ENCODE results near the gene SLC34A3. TPM values are rescaled to one million over a fixed set of nuclear protein-coding genes. Genes with fewer than 3 reads are reported as not detected.

The SLC34A3 gene
- total RNA-seq, 1 donor from 2014 or later: not detected

- peak; percentile 90 for DNase-seq (ENCODE audit: low spot score)
Measured at GRCh38 chr9:137217276-137218211, 13.2 kb upstream of the SLC34A3 start.

DNA sequence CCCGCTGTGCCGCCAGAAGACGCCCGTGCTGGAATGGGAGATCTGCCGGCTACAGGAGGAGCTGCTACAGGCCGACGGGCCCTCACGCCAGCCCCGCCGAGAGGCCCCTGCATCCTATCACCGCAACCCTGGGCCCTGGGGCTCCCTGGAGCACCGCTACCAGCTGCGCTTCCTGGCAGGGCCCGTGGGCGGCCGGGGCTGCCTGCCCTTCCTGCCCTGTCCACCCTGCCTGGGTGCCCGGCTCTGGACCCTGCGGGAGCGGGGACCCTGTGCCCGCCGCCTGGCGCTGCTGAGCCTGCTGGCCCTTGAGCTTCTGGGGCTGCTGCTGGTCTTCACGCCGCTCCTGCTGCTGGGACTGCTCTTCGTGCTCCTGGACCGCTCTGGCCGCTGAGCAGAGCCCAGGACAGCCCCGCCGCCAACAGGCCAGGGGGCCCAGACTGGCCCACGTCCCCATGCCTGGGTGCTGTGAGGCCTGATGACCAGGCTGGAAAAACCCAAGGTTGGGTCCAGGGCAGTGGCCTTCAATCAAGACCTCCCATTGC is 12.4 kb upstream of the SLC34A3 start:
- no peak for DNase-seq (ENCODE audit: low spot score)

DNA sequence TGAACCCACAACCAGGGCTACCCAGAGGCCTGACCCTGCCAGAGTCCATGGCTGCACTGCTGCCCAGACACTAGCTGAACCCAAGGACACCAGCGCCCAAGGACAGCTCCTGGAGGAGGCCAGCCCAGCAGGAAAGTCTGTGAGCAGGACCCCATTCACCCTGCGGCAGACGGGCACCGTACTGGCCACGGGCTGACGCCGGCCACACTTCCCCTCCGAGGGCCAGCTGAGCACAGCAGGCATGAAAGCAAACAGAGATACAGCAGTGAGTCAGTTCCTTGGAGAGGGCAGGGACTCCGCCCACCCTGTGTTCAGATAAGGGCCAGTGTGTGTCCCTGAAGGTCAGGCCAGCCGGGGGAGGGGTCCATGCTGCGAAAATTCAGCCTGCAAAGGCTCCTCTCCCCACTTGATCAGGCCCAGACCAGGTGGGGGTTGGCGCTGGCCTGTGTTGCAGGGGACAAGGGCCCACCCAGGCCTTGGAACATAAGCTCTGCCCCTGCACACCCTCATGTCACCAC is 11.9 kb upstream of the SLC34A3 start:
- no peak for DNase-seq (ENCODE audit: low spot score)

DNA sequence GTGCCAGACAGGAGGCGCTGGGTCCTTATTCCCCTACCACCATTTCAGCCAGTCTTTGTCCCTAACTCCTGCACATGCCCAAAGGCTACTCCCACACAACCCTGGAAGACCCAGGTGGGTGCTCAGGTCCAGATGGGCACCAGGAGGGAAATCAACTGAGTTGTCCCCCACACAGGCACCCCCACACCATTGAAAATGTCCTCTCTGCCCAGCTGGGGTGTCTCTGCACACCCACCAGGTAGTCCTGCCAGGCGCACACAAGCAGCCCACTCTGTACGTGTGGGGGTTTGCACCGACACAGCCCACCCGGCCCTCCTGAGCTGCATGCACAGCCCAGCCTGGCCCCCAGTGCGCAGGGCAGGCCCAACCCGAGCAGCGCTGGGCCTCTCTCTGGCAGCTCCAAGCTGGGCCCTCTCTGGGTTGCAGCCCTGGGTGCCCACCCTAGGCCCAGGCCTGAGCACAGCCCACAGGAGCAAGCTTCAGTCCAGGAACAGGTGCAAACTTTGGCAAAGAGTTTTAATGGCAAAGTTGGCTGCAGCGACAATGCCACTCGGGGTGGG is 10.9 kb upstream of the SLC34A3 start:
- no peak for DNase-seq (ENCODE audit: low spot score)

DNA sequence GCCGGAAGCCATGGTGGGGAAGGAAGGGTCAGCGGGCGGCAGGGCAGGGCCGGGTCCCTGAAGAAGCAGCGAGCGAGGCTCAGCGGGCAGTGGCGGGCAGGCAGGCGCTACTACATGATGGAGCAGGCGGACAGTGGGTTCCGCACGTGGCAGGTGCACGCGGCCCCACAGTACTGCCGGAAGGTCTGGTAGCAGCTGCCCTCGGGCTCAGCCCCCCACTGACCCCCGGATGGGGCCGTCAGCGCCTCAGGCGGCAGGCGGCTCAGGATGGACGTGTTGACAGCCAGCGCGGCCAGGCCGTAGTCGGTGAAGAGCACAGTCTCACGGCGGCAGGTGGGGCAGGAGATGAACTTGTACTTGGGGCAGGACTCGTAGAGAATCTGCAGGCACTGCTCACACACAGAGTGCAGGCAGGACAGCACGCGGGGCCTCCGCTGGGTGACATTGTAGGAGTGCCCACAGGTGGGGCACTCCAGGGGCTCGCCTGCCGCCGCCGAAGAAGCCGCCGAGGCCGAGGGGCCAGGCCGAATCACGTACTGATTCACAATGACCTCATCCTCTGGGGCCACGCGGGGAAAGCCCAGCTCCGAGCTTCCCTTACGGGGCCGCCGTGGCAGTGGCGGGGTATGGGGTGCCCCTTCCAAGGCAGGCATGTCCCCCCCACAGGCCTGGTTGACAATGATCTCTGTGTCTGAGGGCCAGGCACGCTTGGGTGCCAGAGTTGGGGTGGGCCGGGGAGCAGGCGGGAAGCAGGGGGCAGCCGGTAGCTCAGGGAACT is 10.2 kb upstream of the SLC34A3 start:
- no peak for DNase-seq (ENCODE audit: low spot score)

DNA sequence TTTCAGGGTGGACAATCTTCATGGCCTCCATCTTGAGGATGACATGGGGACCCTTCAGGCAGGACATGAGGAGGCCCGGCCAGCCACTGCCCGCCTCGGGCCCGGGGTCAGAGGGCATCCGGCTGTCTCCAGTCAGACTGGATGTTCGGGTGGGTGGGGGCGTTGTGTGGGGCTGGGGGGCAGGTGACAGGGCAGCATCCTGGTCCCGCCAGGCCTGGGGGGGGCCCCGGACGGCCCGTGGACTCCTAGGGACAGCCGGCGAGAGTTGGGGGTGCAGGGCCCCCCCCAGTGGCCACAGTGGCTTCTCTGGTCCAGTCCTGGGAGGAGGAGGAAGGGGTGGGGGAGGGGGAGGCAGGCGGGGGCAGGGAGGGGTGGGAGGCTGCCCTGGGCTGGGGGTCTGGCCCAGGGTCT is 9.6 kb upstream of the SLC34A3 start:
- DNase-seq (ENCODE audit: low spot score): no peak

DNA sequence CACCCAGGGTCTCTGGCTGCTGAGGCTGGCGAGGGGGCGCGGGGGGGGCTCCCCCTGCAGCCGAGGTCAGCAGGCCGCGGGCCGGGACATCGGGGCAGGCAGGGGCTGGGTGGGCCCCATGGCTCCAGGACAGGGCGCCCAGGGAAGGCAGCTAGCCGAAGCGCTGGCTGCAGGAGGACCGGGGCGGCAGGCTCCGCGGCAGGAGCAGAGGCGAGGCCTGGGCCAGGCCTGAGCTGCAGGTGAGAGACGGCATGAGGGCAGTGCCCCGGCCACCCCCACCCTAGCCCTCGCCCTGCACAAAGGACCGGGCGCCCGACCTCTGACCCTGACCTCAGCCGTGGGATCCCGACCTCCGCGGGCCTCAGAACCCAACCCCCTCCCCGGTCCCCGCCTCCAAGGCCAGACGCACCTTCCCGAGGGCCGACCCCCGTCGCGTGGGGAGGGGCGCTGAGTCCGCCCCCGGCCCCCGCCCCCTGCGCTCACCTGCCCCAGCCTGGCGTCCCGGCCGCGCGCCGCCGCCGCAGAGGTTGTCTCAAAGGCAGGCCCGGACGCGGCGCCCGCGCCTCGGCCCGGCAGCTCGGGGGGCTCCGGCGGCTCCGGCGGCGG is 9.1 kb upstream of the SLC34A3 start:
- no peak for DNase-seq (ENCODE audit: low spot score)

DNA sequence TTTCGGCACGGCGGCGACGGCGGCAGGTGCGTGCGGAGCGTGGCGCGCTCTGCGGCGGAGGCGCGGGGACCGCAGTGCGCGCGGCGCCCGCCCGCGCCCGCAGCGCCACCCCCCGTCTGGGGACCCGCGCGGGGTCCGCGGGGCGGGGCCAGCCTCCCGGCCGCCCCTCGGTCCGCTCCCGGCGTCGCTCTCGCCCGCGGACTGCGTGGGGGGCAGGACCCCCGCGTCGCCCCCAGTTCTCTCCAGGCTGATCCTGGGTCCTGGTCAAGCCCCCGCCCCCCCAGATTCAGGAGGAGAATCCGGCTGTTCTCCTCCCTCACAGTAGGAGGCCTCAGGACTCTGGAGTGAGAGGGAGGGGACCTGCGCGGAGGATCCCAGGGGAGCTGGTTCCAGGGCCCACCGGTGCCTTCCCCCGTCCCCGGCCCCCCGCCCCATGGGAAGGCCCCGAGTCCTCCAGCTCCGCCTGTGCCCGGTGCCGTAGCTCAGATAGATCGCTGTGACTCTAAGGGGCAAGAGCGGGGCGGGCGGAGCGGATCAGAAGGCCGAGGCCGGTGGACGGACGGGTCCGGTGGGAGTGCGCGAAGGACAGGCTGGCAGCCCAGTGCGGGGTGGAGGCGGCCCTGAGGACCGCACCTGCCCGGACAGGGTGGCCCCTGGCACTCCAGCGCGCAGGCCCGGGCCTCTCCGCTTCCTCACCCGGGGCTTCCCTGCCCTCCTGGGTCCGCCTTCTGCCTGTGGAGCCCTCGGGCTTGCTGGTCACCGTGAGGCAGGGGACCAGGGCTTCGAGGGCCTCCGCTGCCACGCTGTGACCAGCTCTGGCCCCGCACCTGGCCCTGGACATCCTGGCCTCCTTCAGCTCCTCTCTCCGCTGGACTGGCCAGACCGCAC is 8.3 kb upstream of the SLC34A3 start, which contains the start of gene RNF208:
Gene RNF208, minus strand, starts transcription at position 51 of the 888 bp plus-strand sequence. CDS start 1,028 bp downstream, outside the sequence.
- DNase-seq (ENCODE audit: low spot score): no peak

DNA sequence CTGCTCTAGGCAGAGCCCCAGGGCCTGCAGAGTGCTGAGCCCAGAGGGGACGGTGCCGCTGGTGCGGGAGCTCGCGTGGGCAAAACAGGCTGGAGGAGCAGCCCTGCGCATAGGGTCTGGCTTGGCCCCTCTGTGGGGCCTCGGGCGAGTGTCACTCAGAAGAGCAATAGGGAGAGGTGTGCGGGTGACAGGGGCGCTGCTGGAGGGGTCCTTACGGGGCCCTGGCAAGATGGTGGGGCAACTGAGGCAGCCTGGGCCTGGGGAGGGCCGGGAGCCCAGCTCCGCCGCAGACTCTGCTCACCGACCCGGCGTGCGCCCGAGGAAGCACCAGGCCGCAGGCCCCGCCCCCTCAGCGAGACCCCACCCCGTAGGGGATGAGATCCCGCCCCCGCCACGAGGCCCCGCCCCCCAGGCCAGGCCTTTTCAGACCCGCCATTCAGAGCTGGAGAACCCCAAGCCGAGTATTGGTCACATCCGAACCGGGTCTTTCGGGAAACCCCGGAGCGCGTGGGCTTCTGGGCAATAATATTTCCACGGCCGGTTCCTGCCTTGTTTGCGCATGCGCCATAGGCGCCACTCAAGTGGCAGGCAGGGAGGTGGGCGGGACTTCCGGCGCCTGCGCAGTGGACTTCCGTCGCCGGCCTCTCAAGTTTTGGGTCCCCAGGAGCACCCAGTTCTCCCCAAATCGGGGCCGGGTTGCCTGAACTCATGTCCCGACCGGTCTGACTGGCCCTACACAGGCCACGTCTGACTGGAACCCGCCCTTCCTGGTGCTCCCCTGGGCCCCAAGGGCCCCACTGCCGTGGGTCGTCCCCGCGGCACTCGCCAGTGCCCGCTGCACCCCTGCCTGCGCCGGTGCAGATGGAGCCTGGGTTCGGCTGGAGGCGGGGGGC is 7.4 kb upstream of the SLC34A3 start:
- peak; percentile 98 for DNase-seq (ENCODE audit: low spot score)

GRCh38 chr9:137224830-137225694 is 5.6 kb upstream of the SLC34A3 start, which contains the start of gene CYSRT1:
Gene CYSRT1 (plus strand): TSS chr9:137225174. CDS start chr9:137225622, 448 bp downstream.
- DNase-seq (ENCODE audit: low spot score): no peak

DNA sequence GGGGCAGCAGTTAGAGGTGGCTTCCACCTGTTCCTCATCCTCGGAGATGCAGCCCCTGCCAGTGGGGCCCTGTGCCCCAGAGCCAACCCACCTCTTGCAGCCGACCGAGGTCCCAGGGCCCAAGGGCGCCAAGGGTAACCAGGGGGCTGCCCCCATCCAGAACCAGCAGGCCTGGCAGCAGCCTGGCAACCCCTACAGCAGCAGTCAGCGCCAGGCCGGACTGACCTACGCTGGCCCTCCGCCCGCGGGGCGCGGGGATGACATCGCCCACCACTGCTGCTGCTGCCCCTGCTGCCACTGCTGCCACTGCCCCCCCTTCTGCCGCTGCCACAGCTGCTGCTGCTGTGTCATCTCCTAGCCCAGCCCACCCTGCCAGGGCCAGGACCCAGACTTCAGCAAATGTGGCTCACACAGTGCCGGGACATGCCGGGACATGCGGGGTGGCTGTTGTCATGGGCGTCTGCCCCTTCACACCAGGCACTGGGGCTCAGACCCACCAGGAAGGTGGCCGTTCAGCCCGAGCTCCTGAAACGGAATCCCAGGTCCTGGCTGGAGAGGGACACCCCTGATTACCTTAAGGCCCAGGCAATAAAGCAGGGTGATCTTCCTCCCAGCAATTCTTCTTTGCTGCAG is 4.9 kb upstream of the SLC34A3 start:
- DNase-seq (ENCODE audit: low spot score): no peak

DNA sequence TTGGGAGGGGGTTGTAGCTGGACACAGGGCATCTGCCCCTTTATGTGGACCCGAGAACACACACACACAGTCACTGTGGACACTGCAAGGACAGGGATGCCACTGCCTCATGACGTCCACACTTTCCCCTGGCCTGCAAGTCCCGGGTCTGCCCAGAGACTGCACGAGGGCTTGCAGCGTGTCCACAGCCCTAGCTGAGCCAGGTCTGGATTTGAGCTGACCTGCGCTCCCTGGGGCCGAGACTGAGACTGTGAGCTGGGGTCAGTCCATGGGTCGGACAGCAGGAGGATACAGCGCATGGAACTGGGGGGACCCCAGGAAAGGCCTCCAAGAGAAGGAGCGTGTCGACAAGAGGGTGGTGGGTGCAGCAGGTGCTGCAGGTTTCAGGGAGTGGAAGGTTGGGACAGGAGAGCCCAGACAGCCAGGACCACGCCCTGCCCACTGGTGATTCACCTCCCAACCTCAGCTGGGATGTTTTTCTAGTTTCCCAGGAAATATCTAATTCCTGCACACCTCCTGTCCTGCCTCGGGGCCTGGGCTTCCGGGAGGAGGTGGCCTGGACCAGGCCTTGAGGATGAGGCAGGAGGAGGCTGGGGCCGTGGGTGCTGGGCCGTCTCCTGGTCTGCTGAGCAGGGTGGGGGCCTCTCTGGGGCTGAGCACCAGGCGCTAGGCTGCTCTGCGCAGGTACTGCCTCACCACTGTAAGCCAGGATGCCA is 4.2 kb upstream of the SLC34A3 start:
- DNase-seq (ENCODE audit: low spot score): no peak

GRCh38 chr9:137227054-137227852 is 3.4 kb upstream of the SLC34A3 start, which contains the start of gene RNF224:
Gene RNF224 (plus strand): TSS chr9:137227502. CDS start chr9:137228336, 834 bp downstream.
- peak; percentile 79 for DNase-seq (ENCODE audit: low spot score)

GRCh38 chr9:137227853-137228505 is 2.7 kb upstream of the SLC34A3 start:
- DNase-seq (ENCODE audit: low spot score): no peak

- no peak for DNase-seq (ENCODE audit: low spot score)
Measured at GRCh38 chr9:137228506-137228967, 2.2 kb upstream of the SLC34A3 start.
